Measurements from ENCODE around the gene MRAP. TPM values are rescaled to one million over a fixed set of nuclear protein-coding genes. Genes with fewer than 3 reads are reported as not detected.

MRAP gene
- total and polyA plus RNA-seq, 2 donors (not counting 1 experiment from before 2014, with no cell fraction given), result not detected

- Mint-ChIP-seq H3K27ac (no peak overlapping the region), H3K27me3 (peaks cover 21% of the 10 kb centered on the region), H3K9me3 (ENCODE audit: insufficient read depth) (peaks cover 5% of the 10 kb centered on the region), H3K4me3 (no peak overlapping the region), H3K4me1 (peaks cover 2% of the 10 kb centered on the region)
- Histone ChIP-seq H3K4me1 (ENCODE audit: control insufficient read depth in 2 of 2, insufficient read depth in 2 of 2, low read length in 2 of 2) (no peaks in the 10 kb centered on the region), H2AFZ (ENCODE audit: insufficient read depth, low read depth, low read length, poor library complexity, severe bottlenecking) (no peak overlapping the region), H3K4me3 (ENCODE audit: control extremely low read depth in 1 of 5, extremely low read depth in 1 of 5, insufficient read depth in 1 of 5, low read depth in 2 of 5, low read length in 4 of 5) (no peak overlapping the region), H3K4me2 (replicated peaks; ENCODE audit: low read depth, low read length, poor library complexity, severe bottlenecking) (no peak overlapping the region), H3K9ac (ENCODE audit: low read length) (no peak overlapping the region), H3K27ac (ENCODE audit: low read length in 2 of 2) (no peak overlapping the region), H3K27me3 (replicated peaks in 1 of 4; ENCODE audit: control extremely low read depth in 1 of 4, control insufficient read depth in 3 of 4, insufficient read depth in 4 of 4, low read length in 3 of 4) (no peaks in the 10 kb centered on the region), H3K79me2 (ENCODE audit: control insufficient read depth, insufficient read depth, low read length) (no peaks in the 10 kb centered on the region), H3K9me3 (ENCODE audit: control extremely low read depth in 1 of 3, control insufficient read depth in 2 of 3, insufficient read depth in 1 of 3, low read length in 2 of 3) (no peaks in the 10 kb centered on the region), H3K36me3 (replicated peaks in 1 of 2; ENCODE audit: control extremely low read depth in 1 of 2, control insufficient read depth in 1 of 2, extremely low read depth in 1 of 2, insufficient read depth in 2 of 2, low read length in 1 of 2) (no peaks in the 10 kb centered on the region), H4K20me1 (ENCODE audit: control insufficient read depth, insufficient read depth, low read length, poor library complexity, severe bottlenecking) (no peaks in the 10 kb centered on the region)
- 79% methylated on average over 6 of the region's 12 CpGs for WGBS (ENCODE audit: insufficient coverage)
- intact Hi-C loops (cut with micrococcal nuclease), result no loop called here
- ChIA-PET CTCF (interaction anchor here (0.8 to 2.4 kb wide), 3 partner anchors 470 to 476 kb away, joined by 6 to 19 read pairs (median 13); no protein-coding TSS in a partner anchor), POLR2A (no interaction called here)
- ATAC-seq (ENCODE audit: low read depth), result no peak
- DNase-seq, result no peak
- TF ChIP-seq EZH2 (IDR thresholded peaks at IDR 0.05; ENCODE audit: borderline replicate concordance, insufficient read depth, low read depth, low read length, poor library complexity, severe bottlenecking), result no peak
Measured at GRCh38 chr21:32256251-32256650, 42.4 kb upstream of the MRAP start.

GRCh38 chr21:32256873-32257620 is 41.6 kb upstream of the MRAP start:
- ATAC-seq (ENCODE audit: low read depth), result no peak
- Histone ChIP-seq H3K79me2 (ENCODE audit: control insufficient read depth, insufficient read depth, low read length) (no peaks in the 10 kb centered on the region), H3K27me3 (replicated peaks in 1 of 4; ENCODE audit: control extremely low read depth in 1 of 4, control insufficient read depth in 3 of 4, insufficient read depth in 4 of 4, low read length in 3 of 4) (no peaks in the 10 kb centered on the region), H3K9ac (ENCODE audit: low read length) (no peak overlapping the region), H2AFZ (ENCODE audit: insufficient read depth, low read depth, low read length, poor library complexity, severe bottlenecking) (no peak overlapping the region), H4K20me1 (ENCODE audit: control insufficient read depth, insufficient read depth, low read length, poor library complexity, severe bottlenecking) (no peaks in the 10 kb centered on the region), H3K9me3 (ENCODE audit: control extremely low read depth in 1 of 3, control insufficient read depth in 2 of 3, insufficient read depth in 1 of 3, low read length in 2 of 3) (no peaks in the 10 kb centered on the region), H3K4me1 (ENCODE audit: control insufficient read depth in 2 of 2, insufficient read depth in 2 of 2, low read length in 2 of 2) (no peaks in the 10 kb centered on the region), H3K27ac (ENCODE audit: low read length in 2 of 2) (no peak overlapping the region), H3K4me2 (replicated peaks; ENCODE audit: low read depth, low read length, poor library complexity, severe bottlenecking) (no peak overlapping the region), H3K36me3 (replicated peaks in 1 of 2; ENCODE audit: control extremely low read depth in 1 of 2, control insufficient read depth in 1 of 2, extremely low read depth in 1 of 2, insufficient read depth in 2 of 2, low read length in 1 of 2) (no peaks in the 10 kb centered on the region), H3K4me3 (ENCODE audit: control extremely low read depth in 1 of 5, extremely low read depth in 1 of 5, insufficient read depth in 1 of 5, low read depth in 2 of 5, low read length in 4 of 5) (no peak overlapping the region)
- WGBS (ENCODE audit: insufficient coverage), result 68% methylated on average over 6 of the region's 9 CpGs
- no peak for DNase-seq
- Mint-ChIP-seq H3K27ac (no peak overlapping the region), H3K4me3 (no peak overlapping the region), H3K27me3 (peaks cover 18% of the 10 kb centered on the region), H3K4me1 (peaks cover 2% of the 10 kb centered on the region), H3K9me3 (ENCODE audit: insufficient read depth) (no peaks in the 10 kb centered on the region)
- POLR2A ChIA-PET, result no interaction called here
- TF ChIP-seq EZH2 (IDR thresholded peaks at IDR 0.05; ENCODE audit: borderline replicate concordance, insufficient read depth, low read depth, low read length, poor library complexity, severe bottlenecking) (no peak), CTCF (IDR thresholded peaks at IDR 0.05) (no peak)
- CTCF ChIA-PET, result interaction anchor here (2.2 to 2.4 kb wide), 3 partner anchors 471 to 1058 kb away, joined by 6 to 19 read pairs (median 13); no protein-coding TSS in a partner anchor
- intact Hi-C loops (cut with micrococcal nuclease), result no loop called here

Measured in B cell (primary cell).